ENCODE data around the gene AVEN.
A peak's percentile ranks its signal among the peaks of the same experiment; 100 is the strongest.
"Not testable (repeated sequence)": the region's sequence is repeated elsewhere in the genome, so short reads cannot be mapped to it uniquely, and the experiment has no call there.

The AVEN gene

GRCh38 chr15:34038871-34039789 lies at the start of gene AVEN:
TSS of gene AVEN (minus strand) at chr15:34039204. CDS start at chr15:34039046, 158 bp downstream.
- peak; percentile 49 for DNase-seq
- in situ Hi-C loops (cut with HindIII; ENCODE audit: low pct_ligation_motif_present, low pct_unique_long_range_greater_than_20kb, low sequenced_read_pairs), result no loop called here

- no peak for DNase-seq
- in situ Hi-C loops (cut with HindIII; ENCODE audit: low pct_ligation_motif_present, low pct_unique_long_range_greater_than_20kb, low sequenced_read_pairs), result no loop called here
Observed at GRCh38 chr15:34085746-34086145, 46.7 kb upstream of the AVEN start.

GRCh38 chr15:34084086-34084485 lies 45.1 kb upstream of the AVEN start:
- in situ Hi-C loops (cut with HindIII; ENCODE audit: low pct_ligation_motif_present, low pct_unique_long_range_greater_than_20kb, low sequenced_read_pairs), result no loop called here
- DNase-seq, result no peak

GRCh38 chr15:34079904-34080303 lies 40.9 kb upstream of the AVEN start:
- in situ Hi-C loops (cut with HindIII; ENCODE audit: low pct_ligation_motif_present, low pct_unique_long_range_greater_than_20kb, low sequenced_read_pairs), result no loop called here
- DNase-seq, result no peak

- in situ Hi-C loops (cut with HindIII; ENCODE audit: low pct_ligation_motif_present, low pct_unique_long_range_greater_than_20kb, low sequenced_read_pairs), result no loop called here
- DNase-seq, result no peak
Observed at GRCh38 chr15:34078900-34079299, 39.9 kb upstream of the AVEN start.

- in situ Hi-C loops (cut with HindIII; ENCODE audit: low pct_ligation_motif_present, low pct_unique_long_range_greater_than_20kb, low sequenced_read_pairs), result no loop called here
- DNase-seq, result no peak
Observed at GRCh38 chr15:34076785-34077184, 37.8 kb upstream of the AVEN start.

- in situ Hi-C loops (cut with HindIII; ENCODE audit: low pct_ligation_motif_present, low pct_unique_long_range_greater_than_20kb, low sequenced_read_pairs), result no loop called here
- no peak for DNase-seq
Observed at GRCh38 chr15:34070003-34070402, 31.0 kb upstream of the AVEN start.

GRCh38 chr15:34065941-34066340 lies 26.9 kb upstream of the AVEN start:
- in situ Hi-C loops (cut with HindIII; ENCODE audit: low pct_ligation_motif_present, low pct_unique_long_range_greater_than_20kb, low sequenced_read_pairs), result no loop called here
- DNase-seq, result no peak

- DNase-seq, result no peak
Observed at GRCh38 chr15:34065261-34065660, 26.3 kb upstream of the AVEN start.

GRCh38 chr15:34064438-34064837 lies 25.4 kb upstream of the AVEN start:
- in situ Hi-C loops (cut with HindIII; ENCODE audit: low pct_ligation_motif_present, low pct_unique_long_range_greater_than_20kb, low sequenced_read_pairs), result no loop called here
- no peak for DNase-seq

More at GRCh38 chr15:34065261-34065660, 26.3 kb upstream of the AVEN start:
- in situ Hi-C loops (cut with HindIII; ENCODE audit: low pct_ligation_motif_present, low pct_unique_long_range_greater_than_20kb, low sequenced_read_pairs), result no loop called here

GRCh38 chr15:34059946-34060345 lies 20.9 kb upstream of the AVEN start:
- DNase-seq, result no peak
- in situ Hi-C loops (cut with HindIII; ENCODE audit: low pct_ligation_motif_present, low pct_unique_long_range_greater_than_20kb, low sequenced_read_pairs), result no loop called here

- in situ Hi-C loops (cut with HindIII; ENCODE audit: low pct_ligation_motif_present, low pct_unique_long_range_greater_than_20kb, low sequenced_read_pairs), result no loop called here
- no peak for DNase-seq
Observed at GRCh38 chr15:34059476-34059875, 20.5 kb upstream of the AVEN start.

GRCh38 chr15:34056911-34057310 lies 17.9 kb upstream of the AVEN start:
- in situ Hi-C loops (cut with HindIII; ENCODE audit: low pct_ligation_motif_present, low pct_unique_long_range_greater_than_20kb, low sequenced_read_pairs), result no loop called here

GRCh38 chr15:34055868-34056595 lies 17.0 kb upstream of the AVEN start:
- in situ Hi-C loops (cut with HindIII; ENCODE audit: low pct_ligation_motif_present, low pct_unique_long_range_greater_than_20kb, low sequenced_read_pairs), result no loop called here

More at GRCh38 chr15:34056911-34057310, 17.9 kb upstream of the AVEN start:
- DNase-seq, result no peak

GRCh38 chr15:34054081-34054707 lies 15.2 kb upstream of the AVEN start:
- DNase-seq, result no peak
- in situ Hi-C loops (cut with HindIII; ENCODE audit: low pct_ligation_motif_present, low pct_unique_long_range_greater_than_20kb, low sequenced_read_pairs), result no loop called here

More at GRCh38 chr15:34055868-34056595, 17.0 kb upstream of the AVEN start:
- peak; percentile 70 for DNase-seq

- DNase-seq; in situ Hi-C loops (cut with HindIII; ENCODE audit: low pct_ligation_motif_present, low pct_unique_long_range_greater_than_20kb, low sequenced_read_pairs): not testable (repeated sequence)
Observed at GRCh38 chr15:34050385-34050784, 11.4 kb upstream of the AVEN start.

- peak; percentile 86 for DNase-seq
- in situ Hi-C loops (cut with HindIII; ENCODE audit: low pct_ligation_motif_present, low pct_unique_long_range_greater_than_20kb, low sequenced_read_pairs), result no loop called here
Observed at GRCh38 chr15:34049112-34049511, 10.1 kb upstream of the AVEN start.

- in situ Hi-C loops (cut with HindIII; ENCODE audit: low pct_ligation_motif_present, low pct_unique_long_range_greater_than_20kb, low sequenced_read_pairs), result no loop called here
- peak; percentile 73 for DNase-seq
Observed at GRCh38 chr15:34047893-34048775, 9.1 kb upstream of the AVEN start.

All from ACHN (cell line).